HCEC 1CT (cell line): ENCODE data around the gene CCDC77.
A peak's percentile ranks its signal among the peaks of the same experiment; 100 is the strongest.

Experiments used
- DNase-seq: peaks from one replicate; pipeline ENCODE4 v3.0.0-alpha.2; 2017

CCDC77 gene

GRCh38 chr12:454833-455232 lies 53.4 kb downstream of the CCDC77 start:
- DNase-seq: no peak

GRCh38 chr12:455821-456220 lies 54.4 kb downstream of the CCDC77 start:
- no peak for DNase-seq

- DNase-seq: no peak
Measured at GRCh38 chr12:457676-458075, 56.2 kb downstream of the CCDC77 start.

- DNase-seq: no peak
Measured at GRCh38 chr12:459050-459429, 57.6 kb downstream of the CCDC77 start.

GRCh38 chr12:459430-460258 lies 58.2 kb downstream of the CCDC77 start, which contains the start of gene B4GALNT3:
TSS of gene B4GALNT3 (plus strand) at chr12:459939. CDS start at chr12:460377, 438 bp downstream.
- DNase-seq: no peak

- DNase-seq: no peak
Measured at GRCh38 chr12:460261-461230, 59.1 kb downstream of the CCDC77 start.

GRCh38 chr12:461425-461824 lies 60.0 kb downstream of the CCDC77 start:
- no peak for DNase-seq

- DNase-seq: no peak
Measured at GRCh38 chr12:462936-463705, 61.7 kb downstream of the CCDC77 start.

- DNase-seq: no peak
Measured at GRCh38 chr12:464484-465267, 63.2 kb downstream of the CCDC77 start.

GRCh38 chr12:466039-466438 lies 64.6 kb downstream of the CCDC77 start:
- DNase-seq: no peak

GRCh38 chr12:466762-467161 lies 65.3 kb downstream of the CCDC77 start:
- DNase-seq: no peak

GRCh38 chr12:467591-467990 lies 66.1 kb downstream of the CCDC77 start:
- no peak for DNase-seq

GRCh38 chr12:468671-469389 lies 67.4 kb downstream of the CCDC77 start:
- peak; percentile 14 for DNase-seq

GRCh38 chr12:470133-470532 lies 68.7 kb downstream of the CCDC77 start:
- DNase-seq: no peak

GRCh38 chr12:473198-473597 lies 71.8 kb downstream of the CCDC77 start:
- no peak for DNase-seq

GRCh38 chr12:473863-474577 lies 72.6 kb downstream of the CCDC77 start:
- peak; percentile 3 for DNase-seq

GRCh38 chr12:475286-475685 lies 73.8 kb downstream of the CCDC77 start:
- no peak for DNase-seq

GRCh38 chr12:479161-479560 lies 77.7 kb downstream of the CCDC77 start:
- no peak for DNase-seq

- DNase-seq: no peak
Measured at GRCh38 chr12:480831-481816, 79.7 kb downstream of the CCDC77 start.
